HG02870 (cell line): ENCODE data around the gene PIGQ.

Source experiments
- ATAC-seq: cut with Tn5 transposase; IDR thresholded peaks from one replicate; pipeline ENCODE4 v1.9.1; 2021; ENCODE audit warnings: mild to moderate bottlenecking, moderate library complexity; ENCODE audit not compliant: unreplicated experiment

PIGQ gene

GRCh38 chr16:569445-570254, at the start of gene PIGQ:
Gene PIGQ, plus strand, starts transcription at chr16:569968. Its CDS starts 4,107 bp downstream, at chr16:574075.
- ATAC-seq, result no peak

GRCh38 chr16:520847-521246, 48.9 kb upstream of the PIGQ start:
- no peak for ATAC-seq

DNA sequence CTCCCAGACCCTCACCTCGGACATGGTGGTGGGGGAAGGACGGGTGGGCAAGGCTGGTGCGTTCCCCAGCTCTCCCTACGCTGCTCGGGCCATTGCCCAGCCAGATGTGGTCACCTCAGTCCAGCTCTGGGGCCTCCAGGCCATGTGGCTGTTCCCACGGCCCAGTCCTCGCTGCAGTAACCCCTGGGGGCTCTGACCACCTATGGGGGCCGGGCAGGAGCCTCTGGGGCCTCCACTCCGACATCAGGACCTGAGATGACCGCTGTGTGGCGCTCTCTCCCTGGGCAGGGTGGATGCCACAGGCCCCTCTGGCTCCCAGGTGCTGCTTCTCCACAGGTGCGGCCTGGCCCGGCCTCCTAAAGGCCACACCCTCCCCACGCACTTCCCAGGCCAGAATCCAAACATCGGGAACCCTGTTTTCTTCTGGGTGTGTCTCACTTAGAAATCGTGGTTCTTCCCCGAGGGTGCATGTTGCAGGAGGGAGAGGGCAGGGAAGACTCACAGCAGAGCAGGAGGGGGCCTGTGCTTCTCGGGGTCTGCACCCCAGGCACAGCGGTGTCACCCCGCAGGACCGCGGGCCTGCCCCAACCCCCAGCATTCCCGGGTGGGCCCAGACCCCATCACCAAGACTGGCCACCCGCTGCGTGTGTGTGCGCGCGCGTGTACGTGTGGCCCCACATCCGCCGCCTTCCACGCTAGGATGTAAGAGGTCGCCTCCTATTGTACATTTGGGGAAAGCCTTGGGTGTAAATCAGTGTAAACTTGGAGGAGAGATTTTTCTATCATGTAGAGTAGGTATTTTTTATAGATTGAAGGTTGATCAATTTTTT, 48.2 kb upstream of the PIGQ start:
- ATAC-seq, result no peak

DNA sequence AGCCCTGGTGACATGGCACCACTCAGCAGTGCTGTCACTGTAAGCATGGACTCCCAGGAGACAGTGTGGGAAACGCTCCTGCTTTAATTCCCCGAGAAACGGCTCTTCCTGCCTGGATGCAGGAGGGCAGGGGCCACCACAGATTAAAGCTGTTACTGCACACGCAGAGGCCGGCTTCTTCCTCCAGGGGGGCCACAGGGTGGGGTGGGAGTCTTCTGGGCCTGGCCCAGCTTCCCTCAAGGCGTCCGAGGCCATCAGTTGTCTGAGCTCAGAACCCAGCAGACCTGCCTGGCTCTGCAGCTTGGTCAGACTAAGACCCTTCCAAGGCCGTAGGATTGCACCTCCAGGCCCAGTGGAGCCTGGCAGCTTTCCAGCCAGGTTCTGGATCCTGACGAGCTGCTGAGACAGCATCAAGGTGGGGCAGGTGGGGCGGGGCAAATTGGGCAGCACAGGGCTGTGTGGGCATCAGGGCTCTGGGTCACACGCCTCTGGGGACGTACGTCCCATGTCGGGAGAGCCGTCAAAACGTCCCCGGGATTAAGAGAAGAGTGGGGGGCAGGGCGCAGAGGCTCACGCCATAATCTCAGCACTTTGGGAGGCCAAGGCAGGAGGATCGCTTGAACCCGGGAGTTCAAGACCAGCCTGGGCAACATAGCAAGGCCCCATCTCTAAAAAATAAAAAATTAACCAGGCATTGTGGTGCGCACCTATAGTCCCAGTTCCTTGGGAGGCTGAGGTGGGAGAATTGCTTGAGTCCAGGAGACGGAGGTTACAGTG, 47.3 kb upstream of the PIGQ start:
- ATAC-seq, result no peak

- no peak for ATAC-seq
Observed at GRCh38 chr16:523097-523741, 46.5 kb upstream of the PIGQ start.

- ATAC-seq, result no peak
Observed at GRCh38 chr16:524274-525040, 45.3 kb upstream of the PIGQ start.

DNA sequence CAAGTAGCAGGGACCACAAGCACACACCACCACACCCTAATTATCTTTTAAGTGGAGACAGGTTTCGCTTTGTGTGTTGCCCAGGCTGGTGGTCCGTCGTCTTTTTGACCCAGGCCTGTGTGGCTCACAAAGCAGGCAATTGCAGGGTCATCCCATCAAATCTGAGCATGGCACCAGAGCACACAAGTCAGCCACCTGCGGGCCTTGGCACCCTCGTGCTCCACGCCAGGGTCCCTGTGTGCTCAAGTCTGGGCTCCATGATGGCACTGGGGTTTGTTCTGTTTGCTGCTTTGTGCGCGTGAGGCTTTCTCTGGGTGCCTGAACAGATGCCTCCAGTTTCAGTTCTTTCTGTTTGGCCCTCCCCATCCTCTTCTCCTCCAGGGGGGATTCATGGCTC, 44.6 kb upstream of the PIGQ start:
- no peak for ATAC-seq

GRCh38 chr16:525520-526180, 44.1 kb upstream of the PIGQ start:
- no peak for ATAC-seq

DNA sequence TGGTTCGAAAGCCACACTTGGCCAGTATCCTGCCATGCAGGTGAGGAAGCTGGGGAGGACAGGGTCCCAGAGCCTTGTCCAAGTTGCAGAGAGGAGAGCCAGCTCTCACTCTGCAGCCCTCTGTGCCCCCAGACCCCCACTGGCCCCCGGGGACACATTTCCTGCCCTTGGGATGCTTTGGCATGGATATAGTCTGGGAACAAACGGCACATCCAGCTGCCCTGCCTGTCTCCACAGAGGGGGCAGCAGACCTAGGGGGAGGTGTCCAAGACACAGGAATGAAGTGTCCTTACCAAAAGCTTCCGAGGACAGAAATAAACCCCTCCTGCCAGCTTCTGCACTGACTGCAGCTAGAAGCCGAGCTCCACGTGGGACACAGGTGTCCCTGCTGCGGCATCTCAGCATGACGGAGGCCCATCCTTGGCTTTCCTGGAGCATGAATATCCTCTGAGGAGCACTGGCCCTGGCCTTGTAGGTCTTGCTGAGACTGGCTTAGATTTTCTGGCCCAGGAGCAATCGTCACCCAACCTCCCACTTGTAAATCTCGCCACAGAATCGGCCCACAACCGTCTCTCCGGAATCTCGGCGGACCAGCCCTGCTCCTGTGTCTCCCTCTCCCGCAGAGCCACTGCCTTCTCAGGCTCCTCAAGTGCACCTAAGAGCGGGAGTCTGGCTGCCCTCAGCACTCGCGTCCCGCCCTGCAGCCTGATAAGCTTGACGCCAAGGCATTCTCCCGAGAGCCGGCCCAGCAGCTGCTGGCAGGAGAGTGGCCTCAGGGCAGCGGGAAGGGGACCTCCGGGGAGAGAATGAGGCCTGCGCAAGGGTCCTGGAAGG, 43.4 kb upstream of the PIGQ start:
- ATAC-seq, result peak; percentile 2

GRCh38 chr16:527015-527903, 42.5 kb upstream of the PIGQ start, which contains the start of gene CAPN15:
Gene CAPN15, plus strand, starts transcription at chr16:527712. Its CDS starts 19,127 bp downstream, at chr16:546839.
- ATAC-seq, result peak; percentile 53

DNA sequence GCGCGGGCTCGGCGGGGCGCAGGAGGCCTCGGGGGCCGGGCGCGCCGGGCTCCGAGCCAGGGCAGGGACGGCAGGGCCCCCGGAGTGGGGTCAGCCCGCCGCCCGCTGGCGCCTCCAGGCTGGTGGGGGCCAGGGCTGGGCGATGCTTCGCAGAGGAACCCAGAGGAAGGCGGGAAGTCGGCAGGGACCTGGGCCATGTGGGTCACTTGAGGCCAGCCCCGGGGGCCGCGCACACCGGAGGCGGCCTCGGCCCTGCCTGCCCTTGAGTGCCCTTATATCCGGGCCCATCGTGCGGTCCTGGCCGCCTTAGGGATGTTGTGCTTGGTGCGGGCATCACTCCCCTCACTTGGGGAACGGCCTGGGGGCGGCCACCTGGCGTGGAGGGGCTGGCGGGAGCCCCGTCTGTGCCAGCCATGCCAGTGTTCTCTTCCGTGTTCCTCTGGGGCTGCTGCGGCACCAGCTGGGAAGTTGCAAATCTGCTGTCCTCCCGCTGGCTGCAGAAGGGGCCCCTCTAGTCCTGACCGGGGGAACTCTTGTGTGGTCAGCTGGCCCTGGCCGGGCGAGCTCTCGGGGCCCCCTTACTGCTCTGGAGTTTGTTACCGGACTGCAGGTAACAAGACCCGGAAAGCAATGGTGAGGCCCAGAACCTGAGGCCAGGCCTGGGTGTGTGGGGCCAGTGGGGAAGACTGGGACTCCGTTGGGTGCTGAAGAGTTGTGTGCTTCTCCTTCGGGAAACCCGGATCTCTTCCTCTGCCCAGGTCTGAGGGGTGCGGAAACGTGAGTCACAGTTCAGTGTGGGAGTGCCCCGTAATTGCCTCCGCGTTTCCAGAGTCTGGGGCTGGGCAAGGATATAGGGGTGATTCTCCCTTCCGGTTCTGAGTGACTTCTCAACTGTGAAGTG, 41.4 kb upstream of the PIGQ start:
- no peak for ATAC-seq

DNA sequence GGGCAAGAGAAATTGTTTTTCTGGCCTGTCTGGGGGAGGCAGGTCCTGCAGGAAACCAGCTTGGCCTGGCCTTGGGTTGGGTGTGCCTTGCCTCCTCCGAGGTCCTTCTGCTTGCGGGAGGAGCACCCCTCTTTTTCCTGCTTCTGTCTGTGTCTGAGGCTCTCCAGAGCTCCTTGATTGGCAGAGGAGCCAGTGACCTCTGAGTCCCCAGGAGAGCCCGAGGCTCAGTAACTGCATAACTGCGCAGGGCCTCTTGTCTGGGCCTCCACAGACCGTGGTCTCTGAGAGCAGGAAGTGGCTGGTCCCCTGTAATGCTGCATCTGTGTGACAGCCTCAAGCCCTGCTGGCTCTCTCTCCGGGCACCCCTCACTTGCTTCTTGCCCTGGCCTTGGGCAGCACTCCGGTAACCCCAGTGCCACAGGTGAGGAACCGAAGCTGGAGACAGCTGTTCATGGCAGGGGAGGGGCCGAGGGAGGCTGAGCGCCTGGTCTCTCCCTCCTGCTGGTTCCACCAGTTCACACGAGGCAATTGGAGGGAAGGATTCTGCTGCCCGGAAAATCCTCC, 40.7 kb upstream of the PIGQ start:
- no peak for ATAC-seq

DNA sequence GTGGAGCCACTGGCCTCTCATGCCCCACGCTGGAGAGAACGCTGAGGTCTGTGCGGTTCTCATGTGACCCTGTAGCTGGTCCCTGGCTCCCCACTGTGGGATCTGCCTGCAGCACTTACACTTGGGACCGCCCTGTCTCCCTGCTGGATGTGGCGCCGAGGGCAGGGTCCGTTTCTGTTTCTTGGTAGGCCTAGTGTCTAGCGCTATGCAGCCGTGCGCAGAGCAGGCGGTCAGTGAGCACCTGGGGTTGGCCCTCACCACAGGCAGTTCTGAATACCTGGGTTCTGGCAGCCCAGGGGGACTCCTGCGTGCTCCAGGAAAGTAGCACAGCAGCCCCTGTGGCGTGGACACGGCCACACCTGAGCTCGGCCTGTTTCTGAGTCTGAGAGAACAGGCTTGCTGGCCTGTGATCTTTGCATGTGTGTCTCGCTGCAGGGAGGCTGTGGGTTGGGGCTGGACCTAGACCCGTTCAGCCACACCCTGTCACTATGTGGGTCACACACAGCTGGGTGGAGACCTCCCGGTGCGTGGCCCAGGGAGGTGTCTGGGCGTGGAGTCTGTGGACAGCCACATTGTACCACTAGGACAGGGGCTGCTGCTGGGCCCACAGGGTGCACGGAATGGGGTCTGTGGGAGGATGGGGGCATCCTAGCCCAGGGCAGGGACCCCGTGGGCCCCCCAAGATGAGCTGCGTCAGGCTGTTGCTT, 39.5 kb upstream of the PIGQ start:
- ATAC-seq, result no peak

- ATAC-seq, result no peak
Observed at GRCh38 chr16:531494-532125, 38.2 kb upstream of the PIGQ start.
